ENCODE measurements around the gene HPSE2. TPM values are rescaled to one million over a fixed set of nuclear protein-coding genes. Genes with fewer than 3 reads are reported as not detected.

Gene HPSE2
- total RNA-seq, 2 experiments from 2014 or later = not detected

DNA sequence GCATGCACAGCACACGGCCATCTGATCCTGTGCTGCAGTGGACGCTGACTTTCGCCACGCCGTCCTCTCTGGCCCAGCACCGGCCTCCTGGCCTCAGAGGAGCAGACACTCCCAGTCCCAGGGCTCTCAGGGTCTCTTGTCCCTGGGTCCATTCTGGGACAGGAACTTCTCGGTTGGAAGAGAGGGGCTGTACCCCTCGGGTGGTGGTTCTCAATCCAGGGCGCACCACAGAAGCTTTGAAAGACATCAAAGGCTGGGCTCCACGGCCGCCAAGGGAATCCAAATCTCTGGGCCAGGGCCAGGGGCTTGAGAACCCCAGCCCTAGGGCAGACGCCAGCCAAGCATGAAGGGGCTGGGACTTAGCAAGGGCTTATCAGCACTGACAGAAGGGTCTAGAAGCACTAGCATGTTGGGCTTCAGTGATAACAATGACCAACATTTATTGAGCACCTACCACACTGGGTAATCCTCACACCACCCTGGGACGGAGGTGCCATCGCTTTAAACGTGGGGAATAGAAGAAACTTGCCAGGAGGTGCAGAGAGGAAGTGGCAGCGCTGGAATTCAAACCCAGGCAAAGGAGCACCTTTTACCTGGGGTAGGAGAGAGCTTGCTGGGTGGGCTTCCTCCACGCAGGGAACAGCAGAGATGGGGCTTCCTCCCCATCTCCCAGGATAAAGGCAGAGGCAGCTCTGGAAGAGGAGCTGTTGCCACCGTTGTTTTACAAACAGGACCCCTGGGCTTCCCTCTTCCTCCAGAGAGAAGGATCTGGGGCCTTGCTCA is 818.9 kb downstream of the HPSE2 start:
- POLR2A ChIA-PET = no interaction called here
- peaks cover 26% of the 10 kb centered on the region for H3K4me1 Mint-ChIP-seq (ENCODE audit: low read depth)
- no peak overlapping the region for H3K4me3 Mint-ChIP-seq
- CTCF ChIA-PET = no interaction called here
- Histone ChIP-seq H3K4me3 (ENCODE audit: low read length) (no peak overlapping the region), H3K9me3 (ENCODE audit: control insufficient read depth in 1 of 2, insufficient read depth in 1 of 2, low read length in 2 of 2) (no peaks in the 10 kb centered on the region), H3K27ac (ENCODE audit: low read depth in 1 of 2, low read length in 2 of 2) (no peak overlapping the region), H3K27me3 (ENCODE audit: control insufficient read depth in 1 of 2, insufficient read depth in 2 of 2, low read length in 2 of 2) (no peaks in the 10 kb centered on the region), H3K36me3 (ENCODE audit: insufficient read depth, low read length) (peaks cover 31% of the 10 kb centered on the region), H3K4me1 (ENCODE audit: insufficient read depth, low read length) (peaks cover 17% of the 10 kb centered on the region)
- DNase-seq = peak in 1 of 14 experiments; percentile 2
- peak overlapping the region; percentile 95 for H3K27ac Mint-ChIP-seq
- H3K9me3 Mint-ChIP-seq = no peaks in the 10 kb centered on the region
- intact Hi-C loops (cut with DNase I, micrococcal nuclease) = no loop called here
- TF ChIP-seq CTCF (IDR thresholded peaks at IDR 0.05) = no peak
- no peaks in the 10 kb centered on the region for H3K27me3 Mint-ChIP-seq
- peaks cover 55% of the 10 kb centered on the region for H3K36me3 Mint-ChIP-seq (ENCODE audit: low read depth)
- no peak for ATAC-seq (ENCODE audit: poor library complexity)

DNA sequence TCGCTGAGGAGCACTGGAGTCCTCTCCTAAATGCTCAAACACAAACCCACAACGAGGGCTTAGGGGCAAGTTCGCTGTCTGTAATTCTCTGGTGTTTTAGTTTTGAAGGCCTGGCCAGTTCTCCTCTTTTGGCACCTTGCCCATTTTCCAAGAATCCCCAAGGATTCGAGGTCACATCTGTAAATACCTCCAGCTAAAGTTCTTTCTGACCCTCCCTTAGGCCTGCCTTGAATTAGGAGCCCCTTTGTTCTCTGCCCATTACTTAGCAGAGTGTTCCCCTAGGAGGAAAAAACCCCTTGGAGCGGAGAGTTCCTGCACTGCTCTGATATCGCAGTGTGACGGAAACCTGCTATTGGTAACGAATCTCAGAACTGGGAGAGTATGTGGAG is 819.9 kb downstream of the HPSE2 start:
- intact Hi-C loops (cut with DNase I, micrococcal nuclease) = no loop called here
- ATAC-seq (ENCODE audit: poor library complexity) (no peak), DNase-seq (peak in 1 of 14 experiments; percentile 2)
- Mint-ChIP-seq H3K9me3 (no peaks in the 10 kb centered on the region), H3K4me1 (ENCODE audit: low read depth) (peaks cover 26% of the 10 kb centered on the region), H3K27me3 (no peaks in the 10 kb centered on the region), H3K27ac (peak overlapping the region; percentile 95), H3K36me3 (ENCODE audit: low read depth) (peaks cover 44% of the 10 kb centered on the region), H3K4me3 (no peak overlapping the region)
- no peak for TF ChIP-seq CTCF (IDR thresholded peaks at IDR 0.05)
- H3K27me3 ChIP-seq (ENCODE audit: control insufficient read depth in 1 of 2, insufficient read depth in 2 of 2, low read length in 2 of 2) = no peaks in the 10 kb centered on the region
- peaks cover 17% of the 10 kb centered on the region for H3K4me1 ChIP-seq (ENCODE audit: insufficient read depth, low read length)
- ChIA-PET CTCF (interaction anchor here (2.8 kb wide), 1 partner anchor 10 kb away, joined by 11 read pairs; no protein-coding TSS in a partner anchor), POLR2A (interaction anchor here (0.6 kb wide), 1 partner anchor 10 kb away, joined by 3 read pairs; no protein-coding TSS in a partner anchor)
- peaks cover 22% of the 10 kb centered on the region for H3K36me3 ChIP-seq (ENCODE audit: insufficient read depth, low read length)
- no peak overlapping the region for H3K4me3 ChIP-seq (ENCODE audit: low read length)
- H3K9me3 ChIP-seq (ENCODE audit: control insufficient read depth in 1 of 2, insufficient read depth in 1 of 2, low read length in 2 of 2) = no peaks in the 10 kb centered on the region
- H3K27ac ChIP-seq (ENCODE audit: low read depth in 1 of 2, low read length in 2 of 2) = peak overlapping the region; percentile 45 to 73

- H3K36me3 ChIP-seq (ENCODE audit: insufficient read depth, low read length) = peaks cover 20% of the 10 kb centered on the region
- H3K9me3 ChIP-seq (ENCODE audit: control insufficient read depth in 1 of 2, insufficient read depth in 1 of 2, low read length in 2 of 2) = no peaks in the 10 kb centered on the region
- intact Hi-C loops (cut with DNase I, micrococcal nuclease) = no loop called here
- peak within 1 kb of the TSS; percentile 59 for H3K4me3 ChIP-seq (ENCODE audit: low read length)
- POLR2A ChIA-PET = interaction anchor here (0.6 to 1.2 kb wide), 2 partner anchors 10 to 31 kb away, joined by 3 to 5 read pairs; no protein-coding TSS in a partner anchor
- Mint-ChIP-seq H3K36me3 (ENCODE audit: low read depth) (peaks cover 41% of the 10 kb centered on the region), H3K9me3 (no peaks in the 10 kb centered on the region), H3K27me3 (no peaks in the 10 kb centered on the region), H3K4me1 (ENCODE audit: low read depth) (peaks cover 26% of the 10 kb centered on the region), H3K4me3 (peak within 1 kb of the TSS; percentile 98), H3K27ac (peak within 1 kb of the TSS; percentile 95)
- peaks cover 17% of the 10 kb centered on the region for H3K4me1 ChIP-seq (ENCODE audit: insufficient read depth, low read length)
- DNase-seq (peak; percentile 16 to 80 (median 48)), ATAC-seq (ENCODE audit: poor library complexity) (peak; percentile 85)
- CTCF ChIA-PET = interaction anchor here (2.8 kb wide), 1 partner anchor 10 kb away, joined by 11 read pairs; no protein-coding TSS in a partner anchor
- no peaks in the 10 kb centered on the region for H3K27me3 ChIP-seq (ENCODE audit: control insufficient read depth in 1 of 2, insufficient read depth in 2 of 2, low read length in 2 of 2)
- H3K27ac ChIP-seq (ENCODE audit: low read depth in 1 of 2, low read length in 2 of 2) = peak within 1 kb of the TSS; percentile 45 to 73
- no peak for TF ChIP-seq CTCF (IDR thresholded peaks at IDR 0.05)
These were observed 820.5 kb downstream of the HPSE2 start, which contains the start of gene PYROXD2 for GRCh38 chr10:98414932-98415730. TSS of gene PYROXD2 (minus strand) at chr10:98415182. CDS start at chr10:98415135, 47 bp downstream.

All from CD4-positive, alpha-beta T cell (primary cell).